CD1c-positive myeloid dendritic cell (primary cell): ENCODE data around the gene TJP3.
A peak's percentile ranks its signal among the peaks of the same experiment; 100 is the strongest.
"Not testable (repeated sequence)": the region's sequence is repeated elsewhere in the genome, so short reads cannot be mapped to it uniquely, and the experiment has no call there.

Experiments used
- DNase-seq: peaks from one replicate; pipeline ENCODE4 v3.0.0-alpha.2; 2016; ENCODE audit errors: extremely low spot score

The TJP3 gene

DNA sequence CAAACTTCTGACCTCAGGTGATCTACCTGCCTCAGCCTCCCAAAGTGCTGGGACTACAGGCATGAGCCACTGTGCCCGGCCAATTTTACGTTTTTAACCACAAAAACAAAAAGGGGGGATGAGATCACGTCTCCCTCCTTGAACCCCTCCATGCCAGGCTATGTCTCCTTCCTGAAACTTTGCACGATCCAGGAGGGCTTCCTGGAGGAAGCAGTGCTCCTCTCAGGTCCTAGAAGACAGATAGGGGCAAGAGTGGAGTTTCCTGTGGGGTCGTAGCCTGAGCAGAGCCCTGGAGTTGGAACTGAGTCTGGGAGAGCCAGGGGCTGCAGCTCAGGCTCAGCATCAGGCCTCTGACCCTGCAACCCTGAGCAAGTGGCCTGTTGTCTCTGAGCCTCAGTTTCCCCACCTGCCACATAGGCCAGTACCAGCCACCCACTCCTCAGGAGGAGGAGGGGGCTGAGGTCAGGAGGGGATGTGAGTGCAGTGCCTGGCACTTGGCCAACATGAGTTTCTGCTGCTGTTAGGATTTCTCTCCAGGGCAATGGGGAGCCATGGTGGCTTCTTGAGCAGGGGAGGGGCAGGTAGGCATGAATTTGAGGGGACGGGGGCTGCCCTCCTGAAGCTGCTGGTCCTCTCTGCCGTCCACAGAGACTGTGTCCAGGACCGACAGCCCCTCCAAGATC is 37.3 kb downstream of the TJP3 start:
- DNase-seq: no peak

DNA sequence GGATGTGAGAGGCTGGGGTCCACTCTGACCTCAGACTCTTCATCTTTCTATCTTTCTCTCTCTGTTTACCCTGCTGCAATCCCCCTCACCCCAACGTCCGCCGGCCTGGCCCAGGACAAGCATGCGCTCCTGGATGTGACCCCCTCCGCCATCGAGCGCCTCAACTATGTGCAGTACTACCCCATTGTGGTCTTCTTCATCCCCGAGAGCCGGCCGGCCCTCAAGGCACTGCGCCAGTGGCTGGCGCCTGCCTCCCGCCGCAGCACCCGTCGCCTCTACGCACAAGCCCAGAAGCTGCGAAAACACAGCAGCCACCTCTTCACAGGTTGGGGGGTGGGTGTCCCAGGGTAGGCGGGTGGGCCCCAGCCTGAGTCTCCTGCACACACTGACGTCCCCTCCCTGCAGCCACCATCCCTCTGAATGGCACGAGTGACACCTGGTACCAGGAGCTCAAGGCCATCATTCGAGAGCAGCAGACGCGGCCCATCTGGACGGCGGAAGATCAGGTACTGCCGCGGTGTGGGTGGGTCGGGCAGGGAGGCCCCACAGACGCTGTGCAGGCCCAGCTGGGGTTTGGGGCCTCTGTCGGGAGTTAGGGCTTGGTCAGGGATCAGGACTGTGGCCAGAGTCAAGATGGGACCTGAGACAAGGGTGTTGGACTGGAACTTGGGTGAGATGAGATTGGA is 38.3 kb downstream of the TJP3 start:
- no peak for DNase-seq

DNA sequence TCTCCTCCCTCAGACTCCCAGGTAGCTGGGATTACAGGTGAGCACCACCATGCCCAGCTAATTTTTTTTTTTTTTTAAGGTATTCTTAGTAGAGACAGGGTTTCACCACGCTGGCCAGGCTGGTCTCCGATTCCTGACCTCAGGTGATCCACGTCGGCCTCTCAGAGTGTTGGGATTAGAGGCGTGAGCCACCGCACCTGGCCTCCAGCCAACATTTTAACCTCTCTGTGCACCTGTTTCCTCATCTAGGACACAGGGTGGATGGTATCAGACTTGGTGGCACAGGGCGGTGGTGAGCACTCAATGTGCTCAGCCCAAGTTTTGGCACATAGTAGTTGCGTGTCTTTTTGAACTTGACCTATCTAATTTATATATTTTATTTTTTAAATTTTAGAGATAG is 40.8 kb downstream of the TJP3 start:
- DNase-seq: no peak

DNA sequence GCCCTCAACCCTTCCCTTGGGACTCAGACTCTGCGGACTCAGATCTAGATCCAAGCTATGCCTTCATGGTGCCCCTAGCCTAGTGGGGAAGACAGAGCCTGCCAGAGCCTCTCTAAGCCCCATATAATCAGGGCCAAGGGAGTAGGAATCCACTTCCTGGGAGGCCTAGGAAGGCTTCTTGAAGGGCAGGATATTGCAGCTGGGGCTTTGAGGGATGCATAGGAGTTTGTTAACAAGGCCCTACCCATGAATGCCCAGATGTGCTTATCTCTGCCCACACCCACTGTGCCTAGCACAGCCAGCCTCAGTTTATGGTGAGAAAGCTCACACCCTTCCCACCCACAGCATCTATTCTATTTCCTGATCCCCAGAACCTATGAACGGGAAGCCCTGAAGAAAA is 42.0 kb downstream of the TJP3 start:
- no peak for DNase-seq

DNA sequence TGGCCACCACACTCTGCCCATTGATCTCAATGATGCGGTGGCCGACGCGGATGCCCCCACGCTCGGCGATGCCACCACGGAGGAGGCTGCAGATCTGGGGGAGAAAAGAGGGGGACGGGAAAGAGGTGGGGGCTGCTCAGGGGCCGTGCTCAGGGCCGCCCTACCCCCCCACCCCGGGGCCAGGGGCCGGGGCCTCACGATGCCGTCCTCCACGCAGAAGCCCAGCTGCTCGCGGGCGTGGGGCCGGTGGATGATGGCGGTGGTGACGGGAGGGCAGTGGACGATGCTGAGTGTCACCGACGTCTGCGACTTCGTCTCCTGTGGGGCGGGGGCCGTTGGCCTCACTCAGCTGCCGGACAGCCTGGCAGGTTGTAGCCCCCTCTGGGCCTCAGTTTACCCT is 43.1 kb downstream of the TJP3 start:
- DNase-seq: no peak

DNA sequence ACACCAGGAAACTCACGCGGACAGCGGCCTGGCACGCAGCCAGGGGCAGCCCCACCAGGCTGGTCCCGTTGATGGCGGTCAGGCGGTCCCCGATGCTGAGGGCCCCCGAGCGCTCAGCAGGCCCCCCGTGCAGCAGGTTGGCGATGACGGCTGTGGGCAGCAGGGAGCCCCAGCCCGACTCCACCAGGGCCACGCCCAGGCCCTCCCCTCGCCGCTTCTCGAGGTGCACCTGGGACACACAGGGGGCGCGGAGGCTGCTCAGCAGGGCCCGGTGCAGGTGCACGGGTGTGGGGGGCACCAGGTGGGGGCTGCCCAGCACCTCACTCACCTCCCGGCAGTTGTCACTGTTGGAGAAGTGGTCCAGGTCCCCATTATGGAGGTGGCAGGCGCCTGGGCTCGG is 44.3 kb downstream of the TJP3 start:
- no peak for DNase-seq

DNA sequence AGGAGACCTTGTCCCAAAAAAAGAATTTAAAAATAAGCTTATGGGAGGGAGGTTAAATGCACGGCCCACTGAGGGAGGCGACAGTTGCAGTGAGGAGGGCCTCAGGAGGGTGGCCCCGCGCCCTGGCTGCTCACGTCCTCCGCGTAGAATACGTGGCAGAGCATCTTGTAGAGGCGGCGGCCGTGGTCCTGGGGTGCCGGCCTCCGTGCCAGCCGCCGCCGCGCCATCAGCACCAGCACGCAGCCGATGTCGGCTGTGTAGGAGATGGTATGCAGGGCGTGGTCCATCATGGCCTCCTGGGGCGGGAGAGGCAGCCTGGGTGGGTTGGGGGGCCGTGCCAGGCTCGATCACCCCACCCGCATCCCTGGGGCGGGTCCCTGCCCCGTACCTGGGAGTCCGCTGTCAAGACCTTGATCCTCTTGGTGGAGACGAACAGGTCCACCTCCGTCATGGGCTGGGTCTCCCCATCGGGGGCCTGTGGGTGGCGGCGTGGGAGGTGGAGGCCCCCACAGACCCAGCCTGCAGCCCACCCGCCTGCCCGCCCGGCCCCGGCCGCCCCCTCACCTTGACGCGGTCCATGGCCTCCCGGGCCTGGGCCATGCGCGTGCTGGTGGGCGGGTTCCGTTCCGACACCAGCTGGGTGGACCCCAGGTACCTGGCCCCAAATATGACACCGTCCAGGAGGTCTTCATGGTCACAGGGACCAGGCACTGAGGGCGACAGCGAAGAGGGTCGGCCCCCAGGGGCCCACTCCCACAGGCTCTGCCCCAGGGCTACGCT is 45.6 kb downstream of the TJP3 start:
- no peak for DNase-seq

DNA sequence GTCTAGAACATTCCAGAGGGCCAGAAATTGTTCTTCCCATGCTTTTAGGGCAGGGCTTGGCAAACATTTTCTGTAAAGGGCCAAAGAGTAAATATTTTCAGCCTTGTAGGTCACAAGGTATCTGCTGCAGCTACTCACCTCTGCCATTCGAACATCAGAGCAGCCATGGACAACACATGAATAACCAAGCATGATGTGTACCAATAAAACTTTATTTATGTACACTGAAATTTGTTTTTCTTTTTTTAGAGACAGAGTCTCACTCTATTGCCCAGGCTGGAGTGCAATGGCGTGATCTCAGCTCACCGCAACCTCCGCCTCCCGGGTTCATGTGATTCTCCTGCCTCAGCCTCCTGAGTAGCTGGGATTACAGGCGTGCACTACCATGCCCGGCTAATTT is 49.5 kb downstream of the TJP3 start:
- DNase-seq: not testable (repeated sequence)

DNA sequence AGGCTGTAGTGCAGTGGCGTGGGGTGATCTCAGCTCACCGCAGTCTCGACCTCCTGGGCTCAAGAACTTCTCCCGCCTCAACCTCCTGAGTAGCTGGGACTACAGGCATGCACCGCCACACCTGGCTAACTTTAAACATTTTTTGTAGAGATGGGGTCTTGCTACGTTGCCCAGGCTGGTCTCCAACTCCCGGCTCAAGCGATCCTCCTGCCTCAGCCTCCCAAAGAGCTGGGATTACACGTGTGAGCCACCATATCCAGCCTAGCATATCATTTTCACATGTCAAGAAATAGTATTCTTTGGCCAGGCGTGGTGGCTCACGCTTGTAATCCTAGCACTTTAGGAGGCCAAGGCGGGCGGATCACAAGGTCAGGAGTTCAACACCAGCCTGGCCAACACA is 50.1 kb downstream of the TJP3 start:
- DNase-seq: not testable (repeated sequence)

DNA sequence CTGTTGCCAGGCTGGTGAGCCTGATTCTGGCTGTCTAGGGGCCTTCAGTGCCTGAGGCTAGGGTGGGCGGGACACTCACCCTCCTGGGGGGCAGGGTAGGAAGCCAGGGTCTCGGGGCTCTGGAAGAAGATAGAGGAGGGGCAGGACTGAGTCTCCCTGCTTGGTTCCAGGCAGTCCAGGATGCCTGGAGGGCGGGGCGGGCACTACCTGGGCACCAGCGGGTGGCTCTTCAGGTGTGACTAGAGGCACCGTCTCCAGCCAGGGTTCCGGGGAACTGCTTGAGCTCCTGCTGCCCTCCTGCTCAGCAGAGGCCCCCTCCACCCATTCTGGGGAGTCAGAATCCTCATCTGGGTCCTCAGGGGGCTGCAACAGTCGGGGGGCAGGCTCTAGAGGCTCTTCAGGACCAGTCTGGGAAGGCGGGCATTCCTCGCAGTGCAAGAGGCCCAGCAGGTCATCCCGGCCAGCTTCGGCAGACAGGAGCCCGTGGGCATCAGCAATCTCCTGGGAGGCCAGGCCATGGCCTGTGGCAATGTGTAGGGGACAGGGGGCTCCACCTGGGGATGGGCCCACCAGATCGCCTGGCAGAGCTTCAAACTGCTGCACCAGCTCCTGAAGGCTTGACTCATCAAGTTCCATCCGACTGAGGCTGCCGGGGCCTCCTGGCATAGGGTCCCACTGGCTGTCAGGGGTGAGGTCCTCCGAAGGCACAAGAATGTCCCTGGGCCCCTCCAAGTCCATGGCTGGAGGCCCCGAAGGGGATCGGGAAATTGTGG is 51.5 kb downstream of the TJP3 start:
- DNase-seq: no peak

DNA sequence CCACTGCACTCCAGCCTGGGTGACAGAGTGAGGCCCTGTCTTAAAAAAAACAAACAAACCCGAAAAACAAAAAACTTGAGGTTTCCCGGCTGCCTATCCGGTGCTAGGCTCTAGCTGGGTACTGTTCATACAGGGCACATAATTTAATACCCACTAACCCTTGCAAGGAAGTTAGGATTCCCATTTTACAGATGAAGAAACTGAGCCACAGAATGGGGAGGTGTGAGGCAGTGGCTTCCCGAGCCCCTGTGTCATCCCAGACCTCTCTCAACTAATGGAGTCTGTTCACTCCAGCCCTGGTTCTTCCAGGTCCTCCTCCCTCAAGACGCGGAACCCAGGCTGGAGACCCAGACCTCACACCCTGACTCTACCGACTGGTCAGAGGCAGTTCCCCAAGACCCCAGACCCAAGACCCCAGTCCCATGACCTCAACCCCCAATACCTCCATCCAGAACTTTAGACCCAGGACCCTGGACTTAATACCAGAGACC is 52.7 kb downstream of the TJP3 start:
- no peak for DNase-seq

DNA sequence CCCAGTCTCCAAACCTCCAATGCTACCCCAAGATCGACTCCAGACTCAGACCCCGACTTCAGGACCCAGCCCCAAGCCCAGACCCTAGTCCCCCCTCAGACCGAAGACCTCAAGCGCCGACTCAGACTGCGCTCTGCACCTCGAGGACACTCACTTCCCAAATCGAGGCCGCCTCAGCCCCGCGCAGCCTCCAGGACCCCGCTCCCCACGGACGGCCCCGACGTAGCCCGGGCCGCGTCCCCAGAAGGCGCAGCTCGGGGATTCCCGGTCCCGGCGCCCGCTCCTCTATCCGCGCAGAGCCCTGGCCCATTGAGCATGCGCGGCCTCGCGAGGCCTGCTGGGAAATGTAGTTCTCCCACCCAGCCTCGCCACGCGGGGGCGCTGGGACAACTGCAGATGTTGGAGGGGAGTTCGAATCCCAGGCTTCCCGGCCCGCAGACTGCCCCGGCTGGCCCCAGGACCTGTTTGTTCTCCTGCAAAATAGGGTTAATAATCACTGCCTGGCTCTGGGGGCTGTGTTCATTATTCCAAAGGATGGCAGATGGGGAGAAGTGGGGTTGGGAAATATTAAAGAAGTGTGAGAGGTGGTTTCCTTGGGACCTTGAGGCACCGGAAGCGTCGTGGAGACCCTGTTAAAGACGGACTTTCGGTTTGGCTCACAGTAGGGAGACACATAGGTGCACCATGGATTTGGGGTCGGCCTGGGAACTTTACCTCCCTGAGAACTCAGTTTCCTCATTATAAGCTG is 53.4 kb downstream of the TJP3 start, which contains the start of gene APBA3:
Gene APBA3, minus strand, starts transcription at position 311 of the 748 bp plus-strand sequence. CDS start 1,428 bp downstream, outside the sequence.
- DNase-seq: peak; percentile 97

DNA sequence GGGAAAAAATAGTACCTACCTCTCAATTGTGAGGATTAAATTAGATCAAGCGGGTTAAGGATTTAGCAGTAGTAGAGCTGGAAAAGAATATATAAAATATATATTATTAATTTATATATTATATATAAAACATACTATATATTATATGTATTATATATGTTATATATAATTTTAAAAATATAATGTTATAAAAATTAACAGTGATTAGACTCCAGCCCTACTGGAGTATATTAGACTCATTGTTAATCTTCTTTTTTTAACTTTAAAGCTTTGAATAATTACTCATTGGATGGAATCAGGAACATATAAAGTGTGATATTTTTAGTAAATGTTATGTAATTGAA is 53.9 kb downstream of the TJP3 start:
- DNase-seq: no peak

DNA sequence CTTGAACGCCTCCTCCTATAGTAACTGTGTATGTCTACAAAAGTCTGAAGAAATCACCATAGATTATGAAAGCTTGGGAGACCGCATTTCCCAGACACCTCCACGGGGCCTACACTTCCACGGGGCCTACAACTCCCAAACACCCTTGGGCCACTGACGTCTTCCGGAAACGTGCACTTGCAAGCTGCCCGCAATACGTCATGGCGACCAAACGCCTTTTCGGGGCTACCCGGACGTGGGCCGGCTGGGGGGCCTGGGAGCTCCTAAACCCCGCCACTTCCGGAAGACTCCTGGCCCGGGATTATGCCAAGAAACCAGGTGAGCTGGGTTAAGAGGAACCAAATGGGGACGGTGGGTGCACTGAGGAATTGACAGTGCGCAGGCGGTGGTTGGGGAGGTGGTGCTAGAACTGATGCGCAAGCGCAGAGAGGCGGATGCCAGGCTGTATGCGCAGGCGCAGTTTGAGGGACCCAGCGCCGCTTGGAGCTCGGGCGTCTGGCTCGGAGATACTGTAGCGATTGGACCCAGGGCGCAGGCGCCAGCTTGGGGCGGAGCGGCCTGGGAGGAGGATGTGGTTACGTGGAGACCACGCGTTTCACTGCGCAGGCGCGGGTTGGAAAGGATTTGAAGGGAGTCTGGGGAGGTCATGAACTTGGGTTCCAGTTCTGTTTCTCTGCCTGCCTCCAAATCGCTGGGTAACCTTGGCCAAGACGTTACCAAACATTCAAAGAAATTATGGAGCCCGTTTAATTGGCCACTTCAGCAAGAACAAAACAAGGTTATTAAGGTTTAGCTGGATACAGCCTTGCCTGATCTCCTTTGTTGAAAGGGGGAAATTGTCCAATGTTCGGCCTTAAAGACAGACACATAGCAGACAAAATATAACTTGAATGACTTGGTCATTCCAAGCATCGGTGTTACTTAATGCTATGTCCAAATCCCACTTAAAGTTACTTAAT is 54.6 kb downstream of the TJP3 start, which contains the start of gene MRPL54:
Gene MRPL54, plus strand, starts transcription at position 182 of the 959 bp plus-strand sequence. Its CDS starts 19 bp downstream, at position 201.
- peak; percentile 100 for DNase-seq

DNA sequence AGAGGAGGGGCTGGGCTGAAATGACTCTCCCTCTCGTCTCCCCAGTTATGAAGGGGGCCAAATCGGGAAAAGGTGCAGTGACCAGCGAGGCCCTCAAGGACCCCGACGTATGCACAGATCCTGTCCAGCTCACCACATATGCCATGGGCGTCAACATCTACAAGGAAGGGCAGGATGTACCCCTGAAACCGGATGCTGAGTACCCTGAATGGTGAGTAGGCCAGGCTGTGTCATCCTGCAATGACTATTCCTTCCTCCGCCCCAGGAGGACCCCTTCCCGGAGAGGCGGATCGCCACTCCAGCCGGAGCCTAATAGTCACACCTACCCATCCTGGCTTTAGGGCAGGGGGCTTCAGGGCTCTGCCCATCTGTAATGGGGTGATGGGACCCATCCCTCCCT is 56.9 kb downstream of the TJP3 start:
- DNase-seq: no peak

DNA sequence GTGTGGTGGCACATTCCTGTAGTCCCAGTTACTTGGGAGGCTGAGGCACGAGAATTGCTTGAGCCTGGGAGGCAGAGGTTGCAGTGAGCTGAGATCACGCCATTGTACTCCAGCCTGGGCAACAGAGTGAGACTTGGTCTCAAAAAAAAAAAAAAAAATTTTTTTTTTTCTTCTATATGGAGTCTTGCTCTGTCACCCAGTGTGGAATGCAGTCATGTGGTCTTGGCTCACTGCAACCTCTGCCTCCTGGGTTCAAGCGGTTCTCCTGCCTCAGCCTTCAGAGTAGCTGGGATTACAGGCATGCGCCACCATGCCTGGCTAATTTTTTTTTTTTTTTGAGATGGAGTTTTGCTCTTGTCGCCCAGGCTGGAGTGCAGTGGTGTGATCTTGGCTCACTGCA is 57.6 kb downstream of the TJP3 start:
- not testable (repeated sequence) for DNase-seq

DNA sequence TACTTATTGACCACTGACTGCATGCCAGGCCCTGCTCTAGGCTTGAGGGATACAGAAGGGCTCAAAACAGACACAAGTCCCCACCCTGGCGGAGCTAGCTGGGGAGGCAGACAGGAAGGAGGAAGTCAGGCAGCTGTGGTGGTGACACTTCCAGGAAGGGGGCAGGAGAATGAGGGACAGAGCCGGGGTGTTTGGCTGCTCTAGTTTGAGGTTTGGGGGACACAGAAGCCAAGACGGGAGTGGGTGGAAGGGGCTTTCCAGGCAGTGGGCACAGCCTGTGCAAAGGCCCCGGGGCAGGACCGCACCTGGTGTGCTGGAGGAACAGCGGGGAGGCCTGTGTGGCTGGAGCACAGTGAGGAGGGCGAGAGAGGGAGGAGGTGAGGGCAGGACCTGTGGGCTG is 58.3 kb downstream of the TJP3 start:
- DNase-seq: no peak

DNA sequence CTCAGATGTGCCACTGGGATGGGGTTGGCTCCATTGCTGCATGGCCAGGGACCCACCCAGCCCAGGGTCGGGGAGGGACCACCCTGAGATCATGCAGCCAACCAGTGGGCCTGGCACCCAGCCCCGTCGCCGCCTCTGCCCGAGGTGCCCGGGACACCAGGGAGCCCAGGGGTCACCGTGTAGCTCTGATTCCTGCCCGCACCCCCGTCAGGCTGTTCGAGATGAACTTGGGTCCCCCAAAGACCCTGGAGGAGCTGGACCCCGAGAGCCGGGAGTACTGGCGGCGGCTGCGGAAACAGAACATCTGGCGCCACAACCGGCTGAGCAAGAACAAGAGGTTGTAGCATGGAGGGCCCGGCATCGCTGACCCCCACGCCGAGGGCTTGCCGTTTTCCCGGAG is 58.9 kb downstream of the TJP3 start:
- DNase-seq: no peak

DNA sequence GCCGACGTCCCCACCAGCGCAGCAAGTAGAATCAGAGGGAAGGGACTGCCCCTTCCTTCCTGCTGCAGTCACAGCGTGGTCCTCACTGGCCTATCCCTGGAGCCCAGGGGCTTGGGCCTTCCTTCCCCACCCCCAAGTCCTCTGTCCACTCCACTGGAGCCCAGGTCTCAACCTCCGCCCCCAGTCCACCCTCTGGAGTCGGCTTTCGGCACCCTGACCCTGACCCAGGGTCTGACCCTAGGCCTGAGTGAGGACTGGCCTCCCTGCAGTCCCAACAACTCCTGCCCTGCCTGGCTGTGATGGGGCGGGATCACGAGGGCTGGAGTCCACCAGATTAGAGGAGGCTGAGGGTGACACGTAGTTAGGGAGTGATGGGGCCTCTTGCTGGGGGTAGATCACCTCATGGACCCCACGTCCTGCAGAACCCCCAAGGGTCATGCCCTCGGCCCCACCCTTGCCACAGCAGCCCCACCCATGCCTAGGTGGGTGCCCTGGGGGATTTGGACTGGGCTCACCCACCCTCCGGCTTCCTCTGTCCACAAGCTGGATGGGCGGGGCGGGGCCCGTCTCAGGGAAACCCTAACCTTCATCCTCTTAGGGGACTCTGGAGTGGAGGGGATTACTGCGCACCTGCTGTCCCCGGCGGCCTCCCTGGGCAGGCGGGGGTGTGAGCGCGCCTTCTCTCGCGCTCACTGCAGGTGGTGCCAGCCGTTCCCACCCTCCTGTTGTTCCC is 60.0 kb downstream of the TJP3 start:
- DNase-seq: no peak
